ENCODE results near the gene NFIB.

The NFIB gene

DNA sequence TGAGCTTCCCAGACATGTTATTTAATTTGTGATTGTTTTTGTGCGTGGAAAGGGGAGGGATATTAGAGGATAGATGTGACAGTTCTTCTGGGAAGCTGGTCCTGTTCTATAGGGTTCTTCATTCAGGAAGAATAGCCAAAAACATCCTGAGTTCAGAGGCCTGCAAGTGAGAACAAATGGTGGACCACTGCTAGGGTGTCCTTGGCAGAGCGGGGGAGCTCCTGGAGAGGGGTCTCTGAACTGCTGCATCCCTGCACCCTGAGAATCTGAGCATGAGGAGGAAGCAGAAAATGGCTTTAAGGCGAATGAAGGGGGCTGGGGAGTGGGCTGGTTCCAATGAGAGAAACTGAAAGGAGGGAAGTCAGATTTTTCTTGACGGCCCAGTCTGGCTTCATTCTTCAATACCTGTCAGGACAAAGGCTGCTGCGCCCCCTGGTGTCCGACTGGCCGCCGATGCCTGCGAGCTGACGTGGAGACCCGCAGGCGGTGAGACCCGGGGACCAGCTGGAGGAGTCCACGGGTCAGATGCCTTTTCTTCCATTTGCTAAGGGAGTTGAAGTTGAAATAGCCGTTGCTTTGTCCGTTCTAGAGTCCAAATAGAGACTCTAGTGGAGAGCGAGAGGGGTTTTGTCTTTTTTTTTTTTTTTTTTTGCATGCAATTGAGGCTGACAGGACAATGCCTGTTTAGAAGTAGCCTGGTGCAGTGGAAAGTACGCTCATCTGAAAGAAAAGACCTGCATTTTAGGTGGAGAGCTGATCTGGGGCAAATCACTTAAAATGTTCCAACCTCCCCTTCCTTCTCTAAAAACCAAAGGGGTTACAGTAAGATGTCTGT is 39.5 kb upstream of the NFIB start:
- TF ChIP-seq, protein P1, sequence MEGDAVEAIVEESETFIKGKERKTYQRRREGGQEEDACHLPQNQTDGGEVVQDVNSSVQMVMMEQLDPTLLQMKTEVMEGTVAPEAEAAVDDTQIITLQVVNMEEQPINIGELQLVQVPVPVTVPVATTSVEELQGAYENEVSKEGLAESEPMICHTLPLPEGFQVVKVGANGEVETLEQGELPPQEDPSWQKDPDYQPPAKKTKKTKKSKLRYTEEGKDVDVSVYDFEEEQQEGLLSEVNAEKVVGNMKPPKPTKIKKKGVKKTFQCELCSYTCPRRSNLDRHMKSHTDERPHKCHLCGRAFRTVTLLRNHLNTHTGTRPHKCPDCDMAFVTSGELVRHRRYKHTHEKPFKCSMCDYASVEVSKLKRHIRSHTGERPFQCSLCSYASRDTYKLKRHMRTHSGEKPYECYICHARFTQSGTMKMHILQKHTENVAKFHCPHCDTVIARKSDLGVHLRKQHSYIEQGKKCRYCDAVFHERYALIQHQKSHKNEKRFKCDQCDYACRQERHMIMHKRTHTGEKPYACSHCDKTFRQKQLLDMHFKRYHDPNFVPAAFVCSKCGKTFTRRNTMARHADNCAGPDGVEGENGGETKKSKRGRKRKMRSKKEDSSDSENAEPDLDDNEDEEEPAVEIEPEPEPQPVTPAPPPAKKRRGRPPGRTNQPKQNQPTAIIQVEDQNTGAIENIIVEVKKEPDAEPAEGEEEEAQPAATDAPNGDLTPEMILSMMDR (IDR thresholded peaks at IDR 0.05; ENCODE audit: insufficient read depth, low read depth, low read length, missing control alignments), result peak; percentile 86
- DNase-seq (ENCODE audit: low read depth), result peak; percentile 80

DNA sequence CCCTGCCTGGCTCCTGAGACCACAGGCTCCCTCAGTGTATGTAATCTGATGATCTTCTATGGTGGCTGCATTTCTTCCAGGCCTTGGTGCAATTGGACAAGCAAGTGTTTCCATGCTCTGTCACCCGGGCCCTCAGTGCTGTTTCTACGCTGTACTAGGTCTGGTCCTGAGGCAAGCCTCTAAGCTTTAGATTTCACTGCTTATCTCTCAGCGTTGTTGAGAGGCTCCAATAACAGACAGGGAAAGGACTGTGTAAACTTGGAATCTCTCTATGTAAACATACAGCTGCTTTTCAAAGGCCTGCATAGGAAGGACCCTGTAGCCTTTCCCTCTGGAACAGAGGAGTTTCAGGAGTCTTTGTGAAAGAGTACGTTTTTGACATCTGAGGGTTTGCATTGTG is 38.6 kb upstream of the NFIB start:
- TF ChIP-seq, protein P1 (IDR thresholded peaks at IDR 0.05; ENCODE audit: insufficient read depth, low read depth, low read length, missing control alignments), result no peak
- DNase-seq (ENCODE audit: low read depth), result no peak

More for the DNA sequence above, 39.5 kb upstream of the NFIB start:
- H3K4me3 ChIP-seq (ENCODE audit: low read depth, low read length), result no peak overlapping the region

GRCh38 chr9:14351221-14351836 is 37.4 kb upstream of the NFIB start:
- TF ChIP-seq, protein P1 (IDR thresholded peaks at IDR 0.05; ENCODE audit: insufficient read depth, low read depth, low read length, missing control alignments), result no peak
- no peak overlapping the region for H3K4me3 ChIP-seq (ENCODE audit: low read depth, low read length)
- DNase-seq (ENCODE audit: low read depth), result no peak

More for the DNA sequence above, 38.6 kb upstream of the NFIB start:
- no peak overlapping the region for H3K4me3 ChIP-seq (ENCODE audit: low read depth, low read length)

- no peak for DNase-seq (ENCODE audit: low read depth)
- TF ChIP-seq, protein P1 (IDR thresholded peaks at IDR 0.05; ENCODE audit: insufficient read depth, low read depth, low read length, missing control alignments), result no peak
- no peak overlapping the region for H3K4me3 ChIP-seq (ENCODE audit: low read depth, low read length)
Observed at GRCh38 chr9:14350754-14351153, 36.8 kb upstream of the NFIB start.

DNA sequence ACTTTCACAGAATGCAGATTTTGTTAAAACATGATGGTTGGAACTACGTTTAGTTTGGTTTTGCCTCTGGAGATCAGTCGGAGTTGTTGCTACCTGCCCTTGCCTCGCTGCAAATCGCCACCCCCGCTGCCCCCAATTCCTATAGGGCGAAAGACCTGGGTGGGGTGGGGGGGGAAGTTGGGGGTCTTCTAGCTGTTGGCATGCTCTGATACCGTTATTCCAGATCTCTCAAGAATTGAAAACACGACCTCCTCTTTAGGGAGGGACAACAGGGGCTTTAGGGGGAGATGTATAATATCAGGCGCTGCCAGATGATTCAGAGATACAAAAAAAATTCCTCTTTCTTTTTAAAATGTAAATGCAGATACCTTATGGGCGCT is 36.4 kb upstream of the NFIB start:
- TF ChIP-seq, protein P1 (IDR thresholded peaks at IDR 0.05; ENCODE audit: insufficient read depth, low read depth, low read length, missing control alignments), result no peak
- H3K4me3 ChIP-seq (ENCODE audit: low read depth, low read length), result no peak overlapping the region
- DNase-seq (ENCODE audit: low read depth), result no peak

DNA sequence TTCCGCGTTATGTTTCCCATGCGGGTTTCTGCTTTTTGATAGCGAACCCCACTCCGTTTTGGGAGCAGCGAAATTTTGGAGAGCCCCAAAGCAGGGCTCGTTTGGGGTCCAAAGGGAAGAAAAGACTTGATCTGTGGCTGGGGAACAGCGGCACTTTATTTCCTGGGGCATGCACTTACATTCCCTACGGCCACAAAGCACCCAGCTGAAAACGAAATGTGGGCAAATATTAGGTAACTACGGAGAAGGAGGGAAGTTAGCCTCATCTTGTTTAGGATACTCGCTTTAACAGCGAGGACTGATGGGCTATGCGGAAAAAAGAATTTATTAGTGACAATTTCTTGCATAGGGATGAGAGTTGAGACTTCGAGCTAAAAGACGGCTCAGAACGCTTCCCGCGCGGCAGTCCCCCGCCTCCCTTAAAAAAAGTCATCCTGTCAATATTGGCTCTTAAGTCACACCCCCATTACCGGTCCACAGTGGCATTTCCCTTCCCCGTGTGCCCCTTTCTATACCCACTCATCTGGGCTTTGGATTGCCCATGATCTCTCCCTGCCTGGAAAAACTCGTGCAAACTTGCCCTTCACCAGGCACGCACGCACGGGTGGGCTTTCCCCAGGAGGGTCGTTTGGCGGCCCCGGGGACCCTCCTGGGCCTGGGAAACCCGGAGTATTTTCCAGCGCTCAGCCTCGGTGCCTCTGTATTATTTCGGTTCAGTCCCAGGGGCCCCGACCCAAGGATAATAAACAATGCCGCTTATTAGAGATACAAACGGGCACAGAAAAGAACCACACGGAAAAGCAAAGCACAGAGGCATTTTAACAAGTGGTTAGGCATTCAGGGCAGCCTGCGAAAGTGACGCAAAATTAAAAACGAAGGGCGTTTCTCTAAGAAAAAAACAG is 35.8 kb upstream of the NFIB start:
- no peak for DNase-seq (ENCODE audit: low read depth)
- no peak overlapping the region for H3K4me3 ChIP-seq (ENCODE audit: low read depth, low read length)
- TF ChIP-seq, protein P1 (IDR thresholded peaks at IDR 0.05; ENCODE audit: insufficient read depth, low read depth, low read length, missing control alignments), result no peak
